GM21381 (cell line): ENCODE results near the gene ATP8B1.

Source experiments
- ATAC-seq: cut with Tn5 transposase; IDR thresholded peaks from one replicate; pipeline ENCODE4 v1.9.1; 2021; ENCODE audit warnings: mild to moderate bottlenecking, moderate library complexity; ENCODE audit not compliant: unreplicated experiment

Gene ATP8B1

GRCh38 chr18:57794951-57795728 lies 8.0 kb downstream of the ATP8B1 start:
- ATAC-seq, result no peak

GRCh38 chr18:57793302-57793986 lies 9.7 kb downstream of the ATP8B1 start:
- ATAC-seq, result no peak

DNA sequence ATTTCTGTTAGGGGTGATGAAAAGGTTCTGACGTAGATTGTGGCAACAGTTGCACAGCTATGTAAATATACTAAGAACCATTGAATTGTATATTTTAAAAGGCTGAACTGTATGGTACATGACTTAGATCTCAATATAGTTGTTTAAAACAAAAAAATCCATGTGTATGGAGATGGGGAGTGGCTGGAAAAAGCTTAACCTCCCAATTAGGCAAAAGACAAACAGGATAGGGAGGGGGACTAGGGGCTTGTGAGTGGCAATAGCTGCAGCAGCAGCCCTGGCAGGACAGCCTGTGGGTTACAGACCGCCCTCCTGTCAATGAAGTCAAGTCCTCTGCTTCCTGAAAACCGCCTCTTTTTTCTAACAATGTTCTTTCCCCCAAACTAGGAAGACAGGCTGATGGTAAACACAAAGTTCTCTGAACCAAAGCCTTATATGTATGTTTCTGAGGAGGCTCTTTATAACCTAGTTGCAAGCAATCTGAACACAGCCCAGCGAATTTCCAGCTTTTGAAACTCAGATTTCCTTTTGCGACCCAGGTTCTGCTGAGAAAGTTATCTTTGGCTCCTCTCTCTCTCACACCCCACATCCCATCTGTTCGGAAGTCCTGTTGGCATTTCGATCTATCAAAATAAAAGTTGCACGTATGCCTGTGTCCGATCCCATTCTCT lies 10.3 kb downstream of the ATP8B1 start:
- ATAC-seq, result no peak

DNA sequence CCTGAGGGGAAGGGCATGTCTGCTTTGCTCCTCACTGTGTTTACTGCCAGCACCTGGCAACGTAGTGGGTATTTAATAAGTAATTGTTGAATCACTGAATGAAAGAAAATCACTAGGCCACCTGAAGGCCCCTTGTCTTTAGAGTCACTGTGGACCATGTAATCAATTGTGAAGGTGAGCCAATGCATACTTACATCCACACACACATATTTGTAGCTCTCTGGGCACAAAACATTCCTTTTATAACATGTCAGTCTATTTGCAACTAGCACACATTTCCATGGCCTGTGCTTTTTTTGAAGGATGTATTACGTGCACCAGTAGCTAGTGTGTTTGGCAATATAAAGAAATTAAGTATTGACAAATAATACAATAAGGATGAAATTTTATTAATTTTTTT lies 11.2 kb downstream of the ATP8B1 start:
- no peak for ATAC-seq

- no peak for ATAC-seq
Observed at GRCh38 chr18:57791192-57791591, 11.9 kb downstream of the ATP8B1 start.

DNA sequence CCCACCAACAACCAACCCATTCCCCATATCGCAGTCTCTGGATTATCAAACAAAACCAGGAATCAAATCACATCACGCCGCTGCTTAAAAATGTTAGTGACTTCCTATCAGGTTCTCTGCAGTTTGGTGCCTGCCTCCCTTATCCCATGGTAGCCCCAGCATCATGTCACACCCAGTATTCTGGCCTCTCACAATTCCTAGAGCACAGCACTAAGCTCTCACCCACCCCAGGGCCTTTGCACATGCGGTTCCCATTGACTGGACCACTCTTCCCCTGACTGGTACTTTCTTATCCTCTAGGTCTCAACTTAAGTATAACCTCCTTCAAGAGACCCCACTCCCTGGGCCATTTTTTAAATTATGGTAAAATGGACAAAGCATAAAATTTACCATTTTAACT lies 12.8 kb downstream of the ATP8B1 start:
- ATAC-seq, result no peak

- ATAC-seq, result no peak
Observed at GRCh38 chr18:57789759-57790158, 13.4 kb downstream of the ATP8B1 start.

- no peak for ATAC-seq
Observed at GRCh38 chr18:57789090-57789489, 14.0 kb downstream of the ATP8B1 start.

GRCh38 chr18:57787068-57787685 lies 15.9 kb downstream of the ATP8B1 start:
- ATAC-seq, result no peak

- ATAC-seq, result no peak
Observed at GRCh38 chr18:57785751-57786437, 17.2 kb downstream of the ATP8B1 start.

DNA sequence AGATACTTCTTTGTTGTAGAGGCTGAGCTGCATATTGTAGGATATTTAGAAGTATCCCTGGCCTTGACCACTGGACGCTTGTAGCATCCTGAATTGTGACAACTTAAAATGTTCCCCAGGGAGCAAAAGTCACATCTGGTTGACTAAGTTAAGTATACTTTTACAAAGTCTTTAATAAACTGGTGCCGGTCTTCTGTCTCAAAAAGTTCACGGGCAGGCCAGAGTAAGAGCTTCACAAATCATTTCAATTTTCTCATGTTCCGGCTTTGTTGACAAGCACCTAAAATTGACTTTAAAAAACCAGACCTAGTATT lies 18.4 kb downstream of the ATP8B1 start:
- no peak for ATAC-seq

DNA sequence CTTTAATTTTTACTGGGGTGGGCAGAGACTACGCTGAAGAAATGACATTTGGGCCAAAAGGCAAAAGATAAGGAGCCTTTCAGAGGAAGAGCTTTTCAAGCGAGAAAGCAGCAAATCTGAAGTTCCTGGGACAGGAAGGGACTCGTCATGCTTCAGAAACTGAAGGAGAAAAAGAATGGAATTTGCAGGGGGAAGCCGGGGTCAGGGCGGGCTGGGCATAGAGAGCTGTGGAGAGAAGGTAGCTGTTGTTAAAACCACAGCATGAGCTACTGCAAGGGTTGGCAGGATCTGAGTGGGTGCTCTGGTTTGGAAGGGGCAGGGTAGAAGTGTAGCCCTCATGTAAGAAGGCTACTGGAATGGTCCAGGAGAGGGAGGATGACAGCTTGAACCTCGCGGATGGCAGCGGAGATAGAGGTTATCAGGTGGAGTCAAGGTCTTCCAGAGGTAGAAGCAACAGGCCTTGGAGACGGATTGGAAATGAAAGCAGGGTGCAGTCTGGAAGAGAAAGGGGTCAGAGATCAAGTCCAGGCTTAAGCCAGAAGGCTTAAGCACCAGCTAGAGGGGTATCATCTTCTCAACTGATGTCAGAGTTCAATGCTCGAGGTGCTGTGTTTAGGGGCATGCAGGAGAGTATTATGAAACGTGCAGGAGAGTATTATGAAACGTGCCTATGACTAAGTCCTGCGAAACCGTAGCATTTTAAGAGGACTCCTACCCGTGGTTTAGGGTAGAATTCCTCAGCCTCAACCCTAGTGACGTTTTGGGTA lies 18.9 kb downstream of the ATP8B1 start:
- ATAC-seq, result no peak

GRCh38 chr18:57782049-57782448 lies 21.1 kb downstream of the ATP8B1 start:
- no peak for ATAC-seq

DNA sequence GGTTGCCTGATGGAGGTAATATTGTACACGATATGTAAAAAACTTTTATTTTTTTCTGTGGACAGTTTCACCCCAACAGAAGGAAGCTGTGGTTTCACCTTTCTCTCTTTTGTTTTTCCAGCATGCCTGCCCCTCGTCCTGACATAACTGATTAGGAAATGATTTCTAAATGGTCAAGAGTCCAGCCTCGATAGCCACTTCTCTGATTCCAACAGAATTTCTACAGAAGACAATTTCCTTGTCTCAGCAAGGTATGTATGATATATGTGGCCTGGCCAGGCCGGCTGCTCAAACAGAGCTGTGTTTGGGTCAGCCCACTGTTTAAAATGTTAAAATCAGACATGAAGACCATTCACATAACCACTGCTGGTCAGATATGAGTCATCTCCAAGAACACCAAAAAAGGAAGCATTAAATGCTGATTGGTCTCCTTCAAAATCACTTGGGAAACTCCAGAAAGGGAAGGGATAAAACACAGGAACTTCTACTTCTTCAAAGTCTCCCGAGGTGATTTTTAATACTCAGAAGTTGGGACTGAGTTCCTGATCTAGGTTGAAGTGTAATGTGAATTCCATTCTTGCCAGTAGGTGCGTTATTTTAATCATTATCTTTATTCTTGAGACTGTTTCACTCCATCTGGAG lies 22.3 kb downstream of the ATP8B1 start:
- ATAC-seq, result peak; percentile 75

DNA sequence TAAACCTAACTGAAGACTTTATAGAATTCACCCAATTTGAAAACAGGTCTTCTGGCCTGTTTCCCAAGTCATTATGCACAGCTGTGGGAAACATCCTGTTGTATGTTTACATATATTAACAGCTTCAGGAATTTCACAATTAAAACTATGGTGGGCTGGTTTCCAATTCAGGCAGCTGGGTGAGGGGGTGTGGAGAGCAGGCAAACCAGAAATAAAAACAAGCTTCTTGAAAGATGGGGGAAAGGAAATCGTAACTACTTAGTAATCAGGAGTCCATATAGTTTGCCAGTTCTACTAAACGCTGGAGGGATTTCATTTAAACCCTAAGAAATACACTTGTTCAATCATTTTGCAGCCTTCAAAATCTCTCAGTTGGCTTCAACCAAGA lies 22.8 kb downstream of the ATP8B1 start:
- ATAC-seq, result no peak

GRCh38 chr18:57776767-57777166 lies 26.3 kb downstream of the ATP8B1 start:
- no peak for ATAC-seq

- ATAC-seq, result no peak
Observed at GRCh38 chr18:57776354-57776753, 26.8 kb downstream of the ATP8B1 start.

- no peak for ATAC-seq
Observed at GRCh38 chr18:57775937-57776336, 27.2 kb downstream of the ATP8B1 start.

GRCh38 chr18:57772387-57772799 lies 30.7 kb downstream of the ATP8B1 start:
- ATAC-seq, result no peak

DNA sequence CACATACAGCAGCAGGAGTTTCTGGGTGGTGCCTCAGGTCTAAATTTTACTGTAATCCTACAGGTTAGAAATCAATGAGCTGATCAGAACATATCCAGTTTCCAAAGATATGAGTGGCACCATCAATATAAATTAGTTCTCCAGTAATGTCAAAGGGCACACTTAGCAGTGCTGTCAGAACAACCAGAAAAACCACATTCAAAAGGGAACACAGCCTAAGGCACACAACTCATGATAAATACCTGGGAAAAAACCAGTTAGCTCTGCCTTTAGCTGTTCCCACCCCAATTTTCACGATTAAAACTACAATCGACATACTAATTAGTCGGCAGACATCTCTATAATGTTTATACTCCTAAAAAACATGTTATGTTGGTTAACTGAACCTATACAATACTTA lies 31.5 kb downstream of the ATP8B1 start:
- no peak for ATAC-seq
